OCI-LY1 (cell line): ENCODE measurements around the gene THRSP.

Experiments
- CTCF ChIP-seq: fragments of 200-600 bp; sonication (generic), shearing (Covaris generic); IDR thresholded peaks from 2 replicates; pipeline ENCODE4 v1.5.1; 2017; ENCODE audit warnings: mild to moderate bottlenecking, antibody characterized with exemption, low read length, moderate library complexity, mixed read lengths
- EZH2 ChIP-seq: fragments of 200-600 bp; sonication (generic), shearing (Covaris generic); IDR thresholded peaks from 2 replicates; pipeline ENCODE4 v1.8.0; 2017; ENCODE audit warnings: borderline replicate concordance, mixed run types, mild to moderate bottlenecking, antibody characterized with exemption, low read length, moderate library complexity, mixed read lengths

- TF ChIP-seq CTCF (no peak), EZH2 (no peak)
Observed at GRCh38 chr11:78061921-78062311, 1.7 kb upstream of the THRSP start.
